HK-2 (cell line): ENCODE data around the gene NAA80.
"Not testable (repeated sequence)": the region's sequence is repeated elsewhere in the genome, so short reads cannot be mapped to it uniquely, and the experiment has no call there.

ENCODE experiments used
- DNase-seq: peaks from one replicate; pipeline ENCODE4 v3.0.0-alpha.2; 2018; ENCODE audit not compliant: unreplicated experiment

The NAA80 gene

DNA sequence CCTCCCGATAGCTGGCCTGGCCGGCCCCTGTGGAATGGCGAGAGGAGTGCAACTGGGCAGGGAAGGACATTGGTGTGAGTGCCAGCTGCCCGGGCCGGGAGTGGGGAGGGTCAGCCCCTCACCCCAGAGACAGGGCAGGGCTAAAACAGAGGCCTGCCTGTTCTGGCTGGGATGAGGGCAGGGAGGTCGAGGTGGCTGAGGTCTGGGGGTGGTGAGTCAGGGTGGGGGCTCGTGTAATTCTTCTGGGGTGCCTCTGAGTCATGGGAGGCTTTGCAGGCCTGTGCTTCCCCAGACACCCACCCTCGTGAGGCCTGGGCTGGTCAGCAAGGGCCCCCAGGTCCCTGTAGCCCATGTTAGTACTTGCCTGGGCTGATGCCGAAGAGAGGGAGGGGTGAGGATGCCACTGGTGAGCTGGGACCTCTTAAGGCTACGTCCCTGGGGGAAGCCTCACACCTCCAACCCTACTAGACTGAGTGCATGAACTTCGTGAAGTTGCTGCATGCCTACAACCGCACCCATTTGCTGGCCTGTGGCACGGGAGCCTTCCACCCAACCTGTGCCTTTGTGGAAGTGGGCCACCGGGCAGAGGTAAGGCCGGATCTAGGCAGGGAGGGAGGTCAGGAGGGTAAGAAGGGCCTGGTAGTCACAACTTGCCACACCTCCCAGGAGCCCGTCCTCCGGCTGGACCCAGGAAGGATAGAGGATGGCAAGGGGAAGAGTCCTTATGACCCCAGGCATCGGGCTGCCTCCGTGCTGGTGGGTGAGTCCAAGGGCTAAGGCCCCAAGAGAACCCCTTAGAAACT, 28.6 kb downstream of the NAA80 start:
- no peak for DNase-seq

DNA sequence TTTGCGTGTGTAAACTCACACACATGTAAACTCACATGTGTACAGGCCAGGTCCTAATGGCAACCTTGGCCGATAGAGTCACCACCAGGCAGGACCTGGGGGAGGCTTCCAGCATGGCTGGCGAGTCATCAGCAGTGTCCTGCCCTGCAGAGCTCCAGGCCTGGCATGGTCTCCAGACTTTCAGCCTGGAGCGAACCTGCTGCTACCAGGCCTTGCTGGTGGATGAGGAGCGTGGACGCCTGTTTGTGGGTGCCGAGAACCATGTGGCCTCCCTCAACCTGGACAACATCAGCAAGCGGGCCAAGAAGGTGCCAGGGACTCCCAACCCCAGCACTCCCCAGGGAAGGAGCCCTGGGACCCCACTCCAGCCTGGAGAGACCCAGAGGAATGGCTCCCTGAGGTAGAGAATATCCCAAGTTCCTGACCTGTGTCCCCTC, 29.2 kb downstream of the NAA80 start:
- no peak for DNase-seq

DNA sequence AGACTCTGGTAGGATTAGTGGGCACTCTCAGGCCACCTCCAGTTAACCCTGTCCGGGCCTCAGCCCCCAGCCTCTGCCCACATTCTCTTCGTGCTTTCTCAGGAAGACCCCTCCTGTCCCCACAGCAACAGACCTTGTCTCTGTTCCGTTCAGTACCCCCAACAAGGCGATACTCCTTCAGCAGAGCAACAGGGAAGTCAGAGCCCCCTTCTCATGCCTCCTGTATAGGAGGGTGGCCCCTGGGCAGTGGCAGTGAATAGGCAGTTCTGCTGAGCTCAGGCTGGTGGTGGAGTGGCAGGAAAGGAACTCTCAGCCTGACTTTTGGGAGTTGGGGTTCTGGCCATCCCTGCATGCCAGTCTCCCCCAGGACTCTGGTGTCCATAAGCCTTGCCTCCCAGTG, 29.7 kb downstream of the NAA80 start:
- no peak for DNase-seq

DNA sequence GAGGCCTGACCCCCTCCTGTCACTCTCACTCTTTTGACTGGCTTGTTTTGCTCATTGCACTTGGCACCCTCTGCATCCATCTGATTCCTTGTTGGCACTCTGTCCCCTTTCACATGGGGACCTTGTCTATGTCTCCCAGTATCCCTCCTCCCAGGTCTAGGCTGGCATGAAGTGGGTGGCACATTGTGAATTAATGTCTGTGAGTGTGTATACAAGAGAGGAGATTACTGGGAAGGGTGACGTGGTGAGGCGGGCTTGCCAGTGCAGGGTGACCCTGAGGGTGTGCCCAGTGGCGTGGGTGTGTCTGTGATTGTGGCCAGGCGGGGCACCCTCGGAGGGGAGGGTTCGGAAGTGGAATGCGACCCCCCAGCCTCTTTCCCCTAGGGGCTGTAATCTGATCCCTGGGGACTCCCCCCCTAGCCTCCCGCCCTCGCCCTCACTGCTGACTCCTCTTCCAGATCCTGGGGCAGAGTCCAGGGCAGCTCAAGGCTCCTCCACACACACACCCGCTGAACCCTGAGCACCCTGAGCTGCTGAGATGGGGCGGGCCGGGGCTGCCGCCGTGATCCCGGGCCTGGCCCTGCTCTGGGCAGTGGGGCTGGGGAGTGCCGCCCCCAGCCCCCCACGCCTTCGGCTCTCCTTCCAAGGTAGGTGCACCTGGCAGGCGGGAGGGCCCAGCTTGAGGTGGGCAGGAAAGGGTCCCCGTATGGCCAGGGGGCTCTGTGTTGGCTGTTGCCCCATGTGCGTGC, 30.3 kb downstream of the NAA80 start, which contains the start of gene SEMA3B:
Gene SEMA3B, plus strand, starts transcription at position 445 of the 749 bp plus-strand sequence. Its CDS starts 94 bp downstream, at position 539.
- DNase-seq = peak; percentile 64

DNA sequence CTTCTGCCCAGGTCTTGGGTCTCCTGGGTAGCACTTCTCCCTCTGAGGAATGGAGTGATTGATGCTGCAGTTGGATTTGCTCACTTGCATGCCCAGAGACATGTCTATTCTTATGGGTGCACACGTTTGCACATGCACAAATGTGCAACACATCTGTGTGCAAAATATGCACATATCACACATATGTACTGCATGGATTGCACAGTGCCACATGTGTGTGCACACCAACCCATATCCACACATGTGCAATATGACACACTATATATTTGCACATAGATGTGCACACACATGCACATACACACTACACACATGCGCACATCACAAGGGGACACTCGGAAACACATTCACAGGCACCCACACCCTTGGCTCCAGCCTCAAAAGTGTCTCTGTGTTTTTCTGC, 30.9 kb downstream of the NAA80 start:
- DNase-seq = no peak

DNA sequence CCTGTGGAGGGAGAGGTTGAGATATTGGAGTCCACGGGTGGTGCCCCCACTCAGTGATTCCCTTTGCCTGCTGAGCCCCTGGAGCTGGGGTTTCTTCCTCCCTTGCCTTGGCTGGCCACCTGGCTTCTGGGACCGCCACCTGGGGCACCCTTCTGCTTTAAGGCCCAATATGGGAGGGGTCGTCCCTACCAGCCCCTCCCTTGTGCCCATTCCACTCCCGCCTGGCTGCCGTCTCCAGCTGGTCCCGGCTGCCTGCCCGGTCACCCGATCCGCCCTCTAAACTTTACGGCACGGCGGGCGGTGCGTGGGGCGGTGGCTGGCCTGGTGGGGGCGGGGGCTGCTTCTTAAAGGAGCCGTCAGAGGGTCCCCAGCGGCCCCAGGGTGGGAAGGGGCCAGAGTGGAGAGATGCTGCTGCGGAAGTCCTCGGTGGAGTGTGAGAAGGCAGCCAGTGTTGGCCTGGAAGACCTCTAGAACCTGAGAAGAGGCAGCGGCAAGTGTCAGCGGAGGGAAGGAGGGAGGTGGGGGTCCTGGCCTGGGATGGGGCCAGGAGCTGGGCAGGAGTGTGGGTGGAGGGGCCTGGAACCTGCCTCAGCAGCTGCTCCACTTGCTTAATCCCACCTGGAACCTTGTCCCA, 31.8 kb downstream of the NAA80 start:
- no peak for DNase-seq

DNA sequence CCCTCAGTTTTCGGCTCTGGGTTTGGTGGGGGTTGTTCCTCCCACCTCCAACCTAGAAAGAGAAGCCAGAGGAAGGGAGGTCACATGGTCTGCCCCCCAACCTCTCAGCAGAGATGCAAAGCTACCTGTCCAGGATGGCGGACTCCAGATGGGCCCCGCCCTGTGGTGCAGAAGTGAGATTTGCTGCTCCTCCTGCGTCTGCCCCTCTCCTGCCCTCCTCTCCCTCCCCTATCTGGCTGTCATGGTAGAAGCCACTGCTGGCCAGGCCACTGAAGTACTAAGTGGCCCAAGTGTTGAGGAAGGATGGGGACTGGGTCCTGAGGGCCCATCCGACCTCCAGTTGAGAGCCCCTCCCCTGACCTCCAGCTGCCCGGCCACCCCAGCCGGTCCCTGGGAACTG, 32.4 kb downstream of the NAA80 start:
- DNase-seq = no peak

DNA sequence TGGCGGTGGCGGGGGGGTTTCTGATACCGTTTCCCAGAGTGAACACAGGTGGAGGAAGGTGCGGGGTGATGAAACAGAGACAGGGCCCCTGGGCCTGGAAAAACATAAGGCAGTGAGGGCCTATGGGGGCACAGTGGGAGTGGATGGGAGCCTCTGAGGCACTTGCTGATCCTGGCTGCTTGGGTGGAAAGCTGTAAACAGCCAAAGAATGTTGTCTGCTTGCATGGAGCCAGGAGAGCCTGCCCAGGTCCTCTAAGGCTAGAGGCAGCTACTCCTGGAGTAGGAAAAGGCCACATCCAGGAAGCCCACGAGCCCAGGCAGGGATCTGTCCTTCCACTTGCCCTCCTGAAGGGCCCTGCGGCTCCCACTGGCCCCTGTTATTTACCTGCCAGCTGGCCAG, 33.2 kb downstream of the NAA80 start:
- DNase-seq = no peak

DNA sequence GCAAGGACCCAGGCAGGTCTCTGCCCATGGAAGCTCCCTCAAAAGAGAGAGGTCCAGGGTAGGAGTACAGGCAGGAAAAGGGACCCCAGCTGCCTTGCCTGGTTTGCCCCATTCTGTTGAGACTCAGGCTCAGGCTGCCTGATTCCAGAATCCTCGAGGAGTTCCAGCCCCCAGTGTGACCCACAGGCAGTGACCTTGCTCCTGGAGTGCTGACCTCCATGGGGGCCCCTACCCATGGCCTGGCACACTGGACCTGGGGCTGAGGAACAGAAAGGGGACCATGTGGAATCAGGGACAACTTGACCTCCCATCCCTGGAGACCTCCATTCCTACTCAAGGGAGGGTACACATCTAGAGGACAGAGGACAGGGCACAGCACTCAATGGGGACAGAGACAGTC, 33.6 kb downstream of the NAA80 start:
- no peak for DNase-seq

DNA sequence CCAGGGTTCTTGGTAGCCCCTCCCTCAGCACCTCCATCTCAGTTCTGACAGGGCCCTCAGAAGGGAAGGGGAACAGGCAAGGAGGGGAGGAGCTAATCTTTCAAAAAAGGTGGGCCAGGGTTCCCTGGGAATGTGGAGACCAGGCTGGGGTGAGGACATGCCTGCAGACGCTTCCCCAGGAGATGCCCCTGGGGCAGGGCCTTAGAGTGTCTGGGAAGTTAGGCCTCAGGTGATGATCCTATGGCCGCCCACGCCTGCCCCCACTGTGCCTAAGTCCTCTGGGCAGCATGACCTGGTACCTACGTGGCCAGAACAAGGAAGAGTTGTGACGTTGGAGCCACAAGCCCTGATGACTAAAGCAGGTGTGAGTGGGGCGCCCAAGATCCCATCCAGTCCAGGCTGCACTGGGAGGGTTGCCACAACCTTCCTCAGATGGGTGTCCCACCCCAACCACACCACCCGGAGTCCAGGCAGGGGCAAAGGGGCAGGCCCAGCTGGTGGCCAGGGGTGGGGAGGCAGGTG, 34.2 kb downstream of the NAA80 start:
- peak; percentile 75 for DNase-seq

DNA sequence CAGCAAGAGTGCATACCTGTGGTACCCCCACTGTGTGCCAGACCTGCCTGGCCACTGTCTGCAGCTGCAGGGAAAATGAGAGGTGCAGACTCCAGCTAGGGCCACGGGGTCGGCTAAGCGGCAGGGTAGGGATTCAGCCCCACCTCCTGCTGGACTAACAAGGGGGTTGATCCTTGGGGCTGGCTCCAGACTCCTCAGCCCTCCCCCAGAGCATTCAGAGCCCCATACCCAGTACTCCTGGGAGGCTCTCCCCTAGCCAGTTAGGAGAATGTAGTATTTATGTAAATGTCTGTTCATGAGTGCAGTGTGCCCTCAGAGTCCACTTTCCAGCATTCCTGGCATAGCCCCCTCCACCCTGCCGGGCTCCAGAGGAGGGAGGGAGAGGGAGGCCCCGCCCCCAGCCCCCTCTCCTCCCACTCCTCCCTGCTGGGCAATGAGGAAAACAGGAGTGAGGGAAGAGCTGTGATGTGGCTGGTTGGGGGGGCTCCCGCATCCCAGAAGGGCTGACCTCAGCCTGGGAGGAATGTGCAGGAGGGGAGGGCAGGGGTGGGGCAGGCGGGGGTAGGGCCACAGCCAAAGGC, 34.7 kb downstream of the NAA80 start:
- DNase-seq = peak; percentile 91

DNA sequence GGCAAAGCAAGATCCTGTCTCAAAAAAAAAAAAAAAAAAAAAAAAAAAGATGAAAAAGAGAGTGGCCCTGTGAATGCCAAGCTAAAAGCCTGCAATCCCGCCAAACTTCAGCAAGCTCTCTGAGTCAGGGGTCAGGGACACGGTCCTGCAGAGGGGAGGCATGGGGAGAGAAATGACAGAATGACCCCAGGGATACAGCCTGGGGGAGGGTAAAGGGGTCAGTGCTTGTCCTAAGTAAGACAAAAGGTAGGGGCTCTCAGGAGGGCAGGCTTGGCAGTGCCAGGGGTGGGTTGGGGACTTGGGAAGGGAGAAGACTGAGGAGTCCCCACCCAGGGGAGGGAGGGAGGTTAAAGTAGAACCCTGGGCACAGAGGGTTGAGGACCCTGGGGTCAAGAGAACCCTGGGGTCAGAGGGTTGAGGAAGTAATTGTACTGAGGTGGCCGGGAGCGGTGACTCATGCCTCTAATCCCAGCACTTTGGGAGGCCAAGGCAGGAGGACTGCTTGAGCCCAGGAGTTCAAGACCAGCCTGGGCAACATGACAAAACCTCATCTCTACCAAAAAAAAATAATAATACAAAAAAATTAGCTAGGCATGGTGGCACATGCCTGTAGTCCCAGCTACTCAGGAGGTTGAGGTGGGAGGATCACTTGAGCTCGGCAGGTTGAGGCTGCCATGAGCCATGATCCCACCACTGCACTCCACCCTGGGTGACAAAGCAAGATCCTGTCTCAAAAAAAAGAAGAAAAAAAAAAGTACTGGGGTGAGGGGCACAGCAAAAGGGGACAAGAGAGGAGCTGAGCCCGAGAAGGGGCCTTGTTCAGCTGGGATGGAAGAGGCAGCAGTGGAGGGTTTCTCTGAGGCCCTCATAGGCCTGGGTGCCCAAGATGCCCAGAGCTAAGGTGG, 35.5 kb downstream of the NAA80 start:
- DNase-seq = no peak

DNA sequence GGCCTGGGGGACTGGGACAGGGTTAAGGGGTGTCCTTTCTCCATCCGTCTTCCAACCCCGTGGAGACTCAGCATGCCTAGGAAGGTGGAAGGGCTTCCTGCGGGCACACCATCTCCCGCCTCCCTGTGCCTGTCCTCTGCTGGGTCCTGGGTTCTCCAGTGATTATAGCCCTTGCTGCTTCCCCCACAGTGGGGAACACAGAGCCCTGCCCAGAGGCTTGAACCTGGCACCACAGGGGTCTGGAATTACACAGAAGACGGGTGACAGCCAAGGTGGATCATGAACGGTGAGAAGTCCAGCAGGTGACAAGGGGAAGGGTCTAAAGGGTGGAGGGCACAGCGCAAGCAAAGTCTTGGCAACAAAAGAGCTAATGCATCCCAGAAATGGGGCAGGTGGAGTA, 36.4 kb downstream of the NAA80 start:
- DNase-seq = no peak

DNA sequence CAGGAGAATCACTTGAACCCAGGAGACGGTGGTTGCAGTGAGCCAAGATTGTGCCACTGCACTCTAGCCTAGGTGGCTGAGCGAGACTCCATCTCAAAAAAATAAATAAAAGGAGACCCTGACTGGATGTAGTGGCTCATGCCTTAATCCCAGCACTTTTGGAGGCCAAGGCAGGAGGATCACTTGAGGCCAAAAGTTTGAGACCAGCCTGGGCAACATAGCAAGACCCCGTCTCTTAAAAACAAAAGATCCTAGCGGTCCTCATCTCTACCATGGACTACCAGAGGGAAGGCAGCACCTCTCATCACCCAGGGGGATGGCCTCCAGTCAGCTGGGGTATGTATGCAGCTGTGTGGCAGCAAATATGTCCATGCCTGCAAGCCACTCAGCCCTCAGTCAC, 37.0 kb downstream of the NAA80 start:
- DNase-seq = not testable (repeated sequence)

DNA sequence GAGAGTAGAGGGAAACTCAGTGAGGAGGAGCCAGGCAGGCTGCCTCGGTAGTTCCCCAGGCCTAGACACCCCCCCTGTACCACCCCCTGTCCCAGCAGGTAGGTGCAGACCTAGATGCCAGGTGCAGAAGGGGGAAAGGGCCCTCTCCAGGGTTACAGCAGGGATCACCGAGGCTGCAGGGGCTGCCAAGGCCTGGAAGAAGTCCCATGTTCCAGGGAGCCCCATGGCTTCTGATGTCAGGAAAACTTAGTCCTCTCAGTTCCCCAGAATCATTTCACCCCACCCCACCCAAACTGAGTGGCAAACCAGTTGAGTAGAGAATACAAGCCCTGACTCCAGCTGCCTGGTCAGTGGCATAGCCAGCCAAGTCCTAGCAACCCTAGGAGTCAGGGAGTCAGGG, 37.7 kb downstream of the NAA80 start:
- DNase-seq = no peak

DNA sequence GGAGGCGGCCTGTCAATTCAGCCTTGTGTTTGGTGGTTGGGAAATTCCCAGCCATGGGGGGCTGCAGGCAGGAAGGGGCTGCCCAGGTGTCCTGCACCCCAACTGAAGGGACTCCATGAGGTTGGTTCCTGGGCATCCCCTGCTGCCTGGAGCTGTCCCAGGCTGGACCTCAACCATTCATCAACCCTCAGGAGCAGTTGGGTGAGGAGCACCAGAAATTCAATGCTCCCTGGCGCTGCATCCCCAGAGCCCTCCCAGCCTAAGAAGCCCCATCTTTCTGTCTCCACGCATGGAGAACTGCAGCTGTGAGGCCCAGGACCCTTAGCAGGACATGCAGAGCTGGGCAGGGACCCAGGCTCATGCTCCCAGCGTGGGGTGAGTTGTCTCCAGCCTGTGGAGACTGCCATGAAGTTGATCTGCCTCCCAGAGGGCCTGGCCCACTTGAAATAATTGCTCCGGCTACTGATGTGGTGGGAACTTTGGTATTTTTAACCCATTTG, 38.2 kb downstream of the NAA80 start:
- DNase-seq = no peak

DNA sequence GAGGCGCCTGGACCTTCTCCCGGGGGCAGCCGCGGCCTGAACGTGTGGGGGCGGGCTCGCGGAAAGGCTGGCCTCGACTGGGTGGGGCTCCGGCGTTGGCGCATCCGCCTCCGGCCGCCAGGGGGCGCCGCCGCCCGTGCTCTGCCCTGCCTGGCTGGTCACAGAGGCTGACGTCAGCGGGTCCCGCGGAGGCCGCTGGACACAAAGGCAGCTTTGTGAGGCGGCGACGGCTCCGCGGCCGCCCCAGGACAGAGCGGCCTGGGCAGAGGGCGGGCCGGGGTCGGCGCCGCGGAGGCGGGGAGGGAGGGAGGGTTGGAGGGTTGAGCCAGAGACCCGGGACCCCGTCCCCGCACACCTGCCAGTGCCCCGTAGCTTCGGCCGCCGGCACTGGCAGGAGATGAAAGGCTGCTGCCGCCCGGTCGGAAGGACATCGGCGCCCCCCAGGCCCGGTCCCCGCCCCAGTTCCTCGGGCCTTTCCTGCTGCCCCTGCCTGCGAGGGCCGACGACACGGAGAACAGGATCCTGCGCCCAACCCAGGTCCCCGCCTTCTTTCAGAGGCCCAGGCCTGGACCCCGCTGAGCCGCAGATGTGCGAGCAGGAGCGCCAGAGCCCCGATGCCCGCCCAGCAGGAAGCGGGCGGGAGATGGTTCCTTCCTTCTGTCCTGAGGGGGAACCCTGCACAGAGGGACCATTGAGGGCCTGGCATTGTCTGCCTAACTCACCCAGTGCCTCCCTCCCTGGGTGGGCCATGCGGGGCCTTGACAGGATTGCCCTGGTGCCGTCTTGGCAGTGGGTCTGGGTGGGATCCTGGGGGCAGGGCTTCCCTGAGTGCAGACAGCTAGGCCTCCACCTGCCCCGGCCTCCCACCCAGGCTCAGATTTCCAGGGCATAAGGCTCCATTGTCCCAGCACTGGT, 38.9 kb downstream of the NAA80 start:
- peak; percentile 93 for DNase-seq

DNA sequence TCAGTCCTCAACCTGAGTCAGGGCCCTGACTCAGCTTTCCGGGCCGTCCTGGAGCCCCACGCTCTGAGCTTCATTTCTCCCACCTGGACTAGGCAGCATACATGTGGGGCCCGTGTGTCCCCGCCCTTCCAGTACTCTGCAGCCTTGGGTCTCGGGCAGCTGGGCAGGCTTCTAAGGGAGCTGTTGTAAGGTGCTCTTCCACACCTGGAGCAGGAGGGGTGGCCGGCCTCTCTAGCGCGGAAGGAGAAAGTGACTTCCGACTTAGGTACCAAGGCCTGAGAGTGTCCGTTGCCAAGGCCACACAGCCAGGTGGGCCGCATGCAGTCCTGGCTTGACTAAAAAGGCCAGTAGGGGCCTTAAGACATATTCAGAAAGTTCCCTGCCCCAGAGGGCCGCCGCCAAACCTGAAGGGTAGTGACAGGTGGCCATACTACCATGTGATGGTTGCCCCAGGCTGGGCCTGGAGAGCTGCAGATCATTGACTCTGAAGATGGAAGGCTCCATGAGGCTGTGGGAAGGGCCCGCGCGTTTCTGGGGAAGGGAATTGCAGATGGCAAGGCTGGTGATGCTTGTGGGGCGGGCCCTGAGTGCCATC, 39.7 kb downstream of the NAA80 start:
- DNase-seq = no peak

DNA sequence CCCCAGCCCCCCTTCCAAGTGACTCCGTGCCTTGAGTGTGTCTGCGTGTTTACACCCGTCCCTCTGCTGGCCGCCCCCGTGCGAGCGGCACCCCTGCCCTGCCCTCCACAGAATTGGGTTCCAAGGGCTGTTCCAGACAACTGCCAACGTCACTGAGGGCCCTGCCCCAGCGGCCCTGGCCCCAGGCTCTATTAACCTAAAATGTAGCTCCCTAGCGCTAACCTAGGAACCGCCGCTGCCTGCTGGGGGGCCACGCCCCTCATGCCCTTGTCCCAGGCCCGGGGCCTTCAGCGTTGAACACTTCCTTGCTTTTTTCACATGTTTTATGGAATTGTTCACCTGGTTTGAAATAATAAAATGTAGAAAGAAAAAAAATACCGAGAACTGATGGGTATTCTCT, 40.2 kb downstream of the NAA80 start:
- DNase-seq = no peak
